Activated naive CD4-positive, alpha-beta T cell (primary cell): Measurements from ENCODE around the gene MUC20.
"Not testable (repeated sequence)": the region's sequence is repeated elsewhere in the genome, so short reads cannot be mapped to it uniquely, and the experiment has no call there.

ENCODE experiments used
- DNase-seq, 4 experiments: peaks; one replicate each; lab custom pipeline; 2025; lab: John Stamatoyannopoulos, UW

MUC20 gene

DNA sequence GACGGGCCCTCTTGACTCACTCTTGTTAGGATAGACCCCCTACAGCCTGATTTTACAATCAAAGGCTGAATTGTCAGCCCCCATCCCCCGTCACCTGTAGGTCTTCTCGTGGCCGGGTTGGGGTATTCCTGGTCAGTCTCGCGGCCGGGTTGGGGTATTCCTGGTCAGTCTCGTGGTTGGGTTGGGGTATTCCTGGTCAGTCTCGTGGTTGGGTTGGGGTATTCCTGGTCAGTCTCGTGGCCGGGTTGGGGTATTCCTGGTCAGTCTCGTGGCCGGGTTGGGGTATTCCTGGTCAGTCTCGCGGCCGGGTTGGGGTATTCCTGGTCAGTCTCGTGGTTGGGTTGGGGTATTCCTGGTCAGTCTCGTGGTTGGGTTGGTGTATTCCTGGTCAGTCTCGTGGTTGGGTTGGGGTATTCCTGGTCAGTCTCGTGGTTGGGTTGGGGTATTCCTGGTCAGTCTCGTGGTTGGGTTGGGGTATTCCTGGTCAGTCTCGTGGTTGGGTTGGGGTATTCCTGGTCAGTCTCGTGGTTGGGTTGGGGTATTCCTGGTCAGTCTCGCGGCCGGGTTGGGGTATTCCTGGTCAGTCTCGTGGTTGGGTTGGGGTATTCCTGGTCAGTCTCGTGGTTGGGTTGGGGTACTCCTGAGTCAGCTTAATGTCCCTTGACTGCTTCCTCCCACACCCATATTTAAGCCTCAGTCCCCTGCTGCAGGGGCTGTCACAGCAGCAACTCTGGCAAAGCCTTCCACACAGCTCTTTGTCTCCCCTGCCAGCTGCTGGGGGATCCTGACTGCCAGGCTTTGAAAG lies 50.3 kb downstream of the MUC20 start:
- not testable (repeated sequence) for DNase-seq

DNA sequence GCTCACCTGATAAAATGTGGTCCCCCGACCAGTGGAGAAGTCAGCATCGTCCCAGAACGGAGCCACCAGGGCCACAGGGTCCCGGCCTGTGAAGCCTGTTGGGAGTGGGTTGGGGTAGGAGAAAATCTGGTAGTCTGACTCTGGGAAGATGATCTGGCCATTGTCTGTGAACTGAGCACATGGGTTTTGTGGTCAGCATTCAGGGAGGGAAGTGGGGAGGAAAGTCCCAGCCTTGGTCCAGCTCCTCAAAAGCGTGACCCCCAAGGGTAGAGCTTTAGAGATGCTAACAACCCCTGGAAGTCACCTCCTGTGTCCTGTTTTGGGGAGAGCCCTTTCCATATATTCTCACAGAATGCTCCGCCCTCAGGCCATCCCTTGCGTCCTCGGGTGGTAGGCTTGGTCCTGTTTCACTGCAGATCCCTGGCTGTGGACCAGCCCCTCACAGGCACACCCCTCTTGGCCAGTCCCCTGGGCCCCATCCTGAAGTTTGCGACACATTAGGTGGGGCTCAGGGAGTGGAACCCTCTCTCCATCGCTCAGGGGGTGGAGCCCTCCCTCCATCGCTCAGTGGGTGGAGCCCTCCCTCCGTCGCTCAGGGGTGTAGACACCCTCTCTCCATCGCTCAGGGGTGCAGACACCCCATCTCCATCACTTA lies 51.0 kb downstream of the MUC20 start:
- DNase-seq, result no peak

DNA sequence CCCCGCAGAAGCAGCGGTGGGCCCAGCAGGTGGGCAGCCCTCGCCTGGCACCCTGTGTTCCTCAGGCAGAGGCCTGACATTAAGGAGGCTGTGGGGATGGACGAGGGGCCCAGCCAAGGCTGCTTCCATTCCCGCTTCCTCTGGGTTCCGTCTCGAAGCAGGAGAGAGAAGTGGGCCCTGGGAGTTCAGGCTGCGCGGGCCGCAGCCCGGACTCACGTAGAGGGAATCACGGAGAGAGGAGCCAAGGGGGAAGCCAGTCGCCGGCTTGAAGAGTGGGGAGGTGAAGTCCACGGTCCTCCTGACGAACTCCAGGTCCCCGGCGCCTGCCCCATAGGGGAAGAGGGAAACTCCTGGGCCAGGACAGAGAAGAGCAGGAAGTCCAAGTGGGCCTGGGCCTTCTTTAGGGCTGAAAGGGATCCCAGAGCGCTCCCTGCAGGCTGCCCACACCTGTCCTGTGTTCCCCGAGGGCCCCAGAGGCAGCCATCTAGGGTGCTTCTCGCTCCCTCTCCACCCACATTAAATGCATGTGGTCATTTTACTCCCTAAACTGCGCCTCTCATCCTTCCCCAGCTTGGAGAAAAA lies 53.3 kb downstream of the MUC20 start:
- no peak for DNase-seq

DNA sequence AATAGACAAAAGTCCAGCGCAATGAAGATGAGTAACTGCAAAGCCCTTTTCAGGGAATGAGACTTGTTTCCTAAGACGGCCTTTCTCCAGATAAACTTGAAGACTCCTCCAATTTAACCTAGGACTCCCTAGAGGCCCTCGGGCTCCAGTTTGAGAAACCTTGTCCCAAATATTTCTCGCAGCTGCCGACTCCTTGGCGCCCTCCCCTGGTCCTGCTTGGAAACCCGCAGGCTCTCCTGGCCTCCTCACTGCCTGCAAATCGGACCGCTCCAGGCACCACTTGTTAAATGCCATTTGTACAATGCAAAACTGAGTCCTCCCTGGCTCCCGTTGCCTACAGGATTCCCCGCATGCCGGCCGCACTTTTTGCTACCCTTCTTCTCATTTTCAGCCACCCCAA lies 54.1 kb downstream of the MUC20 start:
- no peak for DNase-seq

DNA sequence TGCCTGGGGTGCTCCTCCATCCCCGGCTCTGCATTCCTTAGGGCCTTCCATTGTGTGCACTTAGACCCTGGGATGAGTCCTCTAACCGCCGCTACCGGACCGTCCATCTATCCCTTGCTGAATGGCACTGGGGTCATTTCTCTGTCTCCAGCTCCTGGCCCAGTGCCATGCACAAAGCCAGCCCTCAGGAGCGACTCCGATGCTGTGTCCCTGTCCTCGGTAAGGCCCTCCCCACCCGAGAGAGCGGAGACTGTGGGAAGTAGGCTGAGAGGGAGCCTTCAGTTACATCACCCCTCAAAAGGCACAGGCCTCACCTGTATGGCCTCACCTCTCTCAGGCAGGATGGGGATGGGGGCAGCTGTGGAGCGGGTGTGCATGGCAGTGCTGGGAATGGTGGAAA lies 57.2 kb downstream of the MUC20 start:
- no peak for DNase-seq

DNA sequence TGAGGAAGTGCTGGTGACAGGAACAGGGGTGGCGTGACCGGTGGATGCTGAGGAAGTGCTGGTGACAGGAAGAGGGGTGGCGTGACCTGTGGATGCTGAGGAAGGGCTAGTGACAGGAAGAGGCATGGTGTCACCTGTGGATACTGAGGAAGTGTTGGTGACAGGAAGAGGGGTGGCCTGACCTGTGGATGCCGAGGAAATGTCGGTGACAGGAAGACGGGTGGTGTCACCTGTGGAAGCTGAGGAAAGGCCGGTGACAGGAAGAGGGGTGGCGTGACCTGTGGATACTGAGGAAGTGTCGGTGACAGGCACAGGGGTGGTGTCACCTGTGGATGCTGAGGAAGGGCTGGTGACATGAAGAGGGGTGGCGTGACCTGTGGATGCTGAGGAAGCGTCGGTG lies 60.5 kb downstream of the MUC20 start:
- DNase-seq, result not testable (repeated sequence)
